Cortex of kidney (tissue), 1 donor: ENCODE results near the gene WNT4.

ENCODE experiments used
- DNase-seq: peaks from one replicate; lab custom pipeline; 2025; lab: John Stamatoyannopoulos, UW

WNT4 gene

GRCh38 chr1:22074803-22075202 lies 68.1 kb downstream of the WNT4 start:
- DNase-seq: no peak

- no peak for DNase-seq
Measured at GRCh38 chr1:22071511-22071910, 71.4 kb downstream of the WNT4 start.
